ENCODE measurements around the gene RYR2.

Gene RYR2

DNA sequence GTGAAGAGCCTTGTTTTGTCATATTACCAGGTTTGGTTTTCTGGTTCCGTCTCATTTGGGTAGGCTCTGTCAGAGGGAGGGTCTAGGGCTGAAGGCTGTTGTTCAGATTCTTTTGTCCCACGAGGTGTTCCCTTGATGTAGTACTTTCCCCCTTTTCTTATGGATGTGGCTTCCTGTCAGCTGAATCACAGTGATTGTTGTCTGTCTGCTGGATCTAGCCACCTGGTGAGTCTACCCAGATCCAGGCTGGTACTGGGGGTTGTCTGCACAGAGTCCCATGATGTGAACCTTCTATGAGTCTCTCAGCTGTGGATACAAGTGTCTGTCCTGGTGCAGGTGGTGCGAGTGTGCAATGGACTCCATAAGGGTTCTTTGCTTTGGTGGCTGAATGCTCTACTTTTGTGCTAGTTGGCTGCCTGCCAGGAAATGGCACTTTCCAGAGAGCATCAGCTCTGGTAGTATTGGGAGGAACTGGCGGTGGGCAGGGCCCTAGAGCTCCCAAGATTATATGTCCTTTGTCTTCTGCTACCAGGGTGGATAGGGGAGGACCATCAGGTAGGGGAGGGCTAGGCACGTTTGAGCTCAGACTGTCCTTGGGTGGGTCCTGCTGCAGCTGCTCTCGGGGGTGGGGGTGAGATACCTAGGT, 246.0 kb downstream of the RYR2 start:
- H3K27me3 ChIP-seq (ENCODE audit: control insufficient read depth, insufficient read depth, low read length), result no peaks in the 10 kb centered on the region
- H3K9ac ChIP-seq (ENCODE audit: low read depth, low read length), result no peak overlapping the region
- no peak overlapping the region for H3K4me3 ChIP-seq (ENCODE audit: low read depth, low read length)
- no peaks in the 10 kb centered on the region for H3K9me3 ChIP-seq (ENCODE audit: control insufficient read depth, insufficient read depth, low read length)
- no peaks in the 10 kb centered on the region for H3K4me1 ChIP-seq (ENCODE audit: control insufficient read depth, insufficient read depth, low read length)
- H3K36me3 ChIP-seq (ENCODE audit: control insufficient read depth, insufficient read depth, low read length), result no peaks in the 10 kb centered on the region

DNA sequence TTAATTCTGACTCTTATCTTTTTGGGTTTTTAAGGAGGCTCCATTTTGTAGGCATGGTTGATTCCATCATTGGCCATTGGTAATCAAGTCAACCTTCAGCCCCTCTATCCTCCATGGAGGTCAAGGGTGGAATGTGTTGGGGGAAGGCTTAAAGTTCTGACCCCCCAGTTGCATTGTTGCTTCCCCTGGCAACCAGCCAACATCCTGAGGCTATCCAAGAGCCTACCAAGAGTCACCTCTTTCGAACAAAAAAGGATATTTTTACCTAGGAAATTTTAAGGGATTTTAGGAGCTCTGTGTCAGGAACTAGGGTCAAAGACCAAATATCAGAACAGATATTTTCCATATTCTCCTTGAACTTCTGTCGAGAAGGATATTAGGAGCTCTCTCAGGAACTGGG, 251.8 kb downstream of the RYR2 start:
- no peaks in the 10 kb centered on the region for H3K36me3 ChIP-seq (ENCODE audit: control insufficient read depth, insufficient read depth, low read length)
- H3K9me3 ChIP-seq (ENCODE audit: control insufficient read depth, insufficient read depth, low read length), result no peaks in the 10 kb centered on the region
- H3K27me3 ChIP-seq (ENCODE audit: control insufficient read depth, insufficient read depth, low read length), result no peaks in the 10 kb centered on the region
- no peak overlapping the region for H3K4me3 ChIP-seq (ENCODE audit: low read depth, low read length)
- no peak overlapping the region for H3K9ac ChIP-seq (ENCODE audit: low read depth, low read length)
- H3K4me1 ChIP-seq (ENCODE audit: control insufficient read depth, insufficient read depth, low read length), result no peaks in the 10 kb centered on the region

DNA sequence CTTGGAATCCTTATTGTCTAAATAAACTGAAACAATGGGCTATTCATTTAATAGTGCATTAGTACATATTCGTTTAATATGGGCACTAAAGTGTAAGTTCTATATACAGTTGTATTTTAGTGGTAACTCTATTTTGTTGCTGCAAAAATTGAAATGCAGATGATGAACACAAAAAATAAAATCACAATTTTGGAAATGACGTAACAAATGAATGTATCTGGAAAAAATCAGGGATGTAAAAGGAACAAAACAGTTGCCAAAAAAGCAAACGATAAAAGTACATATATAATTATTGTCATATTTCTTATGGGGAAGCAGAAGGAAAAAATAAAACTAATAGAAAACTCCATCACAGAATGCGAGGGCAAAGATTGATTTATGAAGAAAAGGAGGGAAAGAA, 254.9 kb downstream of the RYR2 start:
- Histone ChIP-seq H3K36me3 (ENCODE audit: control insufficient read depth, insufficient read depth, low read length) (no peaks in the 10 kb centered on the region), H3K9me3 (ENCODE audit: control insufficient read depth, insufficient read depth, low read length) (no peaks in the 10 kb centered on the region), H3K4me1 (ENCODE audit: control insufficient read depth, insufficient read depth, low read length) (no peaks in the 10 kb centered on the region), H3K27me3 (ENCODE audit: control insufficient read depth, insufficient read depth, low read length) (no peaks in the 10 kb centered on the region), H3K4me3 (ENCODE audit: low read depth, low read length) (no peak overlapping the region), H3K9ac (ENCODE audit: low read depth, low read length) (no peak overlapping the region)

DNA sequence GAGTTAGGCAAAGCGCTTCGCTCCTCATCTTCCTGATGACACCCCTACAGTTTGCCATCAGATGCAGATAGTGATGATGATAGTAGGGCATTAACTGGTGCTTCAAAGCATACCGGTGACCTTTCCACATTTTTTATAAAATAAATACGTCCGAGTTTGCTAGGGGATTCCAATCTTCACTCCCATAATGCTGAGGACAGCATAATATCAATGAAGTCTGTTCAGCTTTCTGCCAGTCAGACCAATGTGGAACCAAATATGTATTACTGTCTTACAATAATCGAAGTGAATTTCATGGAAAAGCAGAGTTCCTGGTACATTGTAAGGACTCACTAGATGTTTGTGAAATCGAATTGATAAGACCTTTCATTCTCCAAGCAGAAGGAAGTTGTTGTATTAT, 258.7 kb downstream of the RYR2 start:
- H3K4me3 ChIP-seq (ENCODE audit: low read depth, low read length), result no peak overlapping the region
- no peaks in the 10 kb centered on the region for H3K36me3 ChIP-seq (ENCODE audit: control insufficient read depth, insufficient read depth, low read length)
- H3K9ac ChIP-seq (ENCODE audit: low read depth, low read length), result no peak overlapping the region
- no peaks in the 10 kb centered on the region for H3K9me3 ChIP-seq (ENCODE audit: control insufficient read depth, insufficient read depth, low read length)
- no peaks in the 10 kb centered on the region for H3K4me1 ChIP-seq (ENCODE audit: control insufficient read depth, insufficient read depth, low read length)
- H3K27me3 ChIP-seq (ENCODE audit: control insufficient read depth, insufficient read depth, low read length), result no peaks in the 10 kb centered on the region

- Histone ChIP-seq H3K36me3 (ENCODE audit: control insufficient read depth, insufficient read depth, low read length) (no peaks in the 10 kb centered on the region), H3K4me3 (ENCODE audit: low read depth, low read length) (no peak overlapping the region), H3K4me1 (ENCODE audit: control insufficient read depth, insufficient read depth, low read length) (no peaks in the 10 kb centered on the region), H3K9me3 (ENCODE audit: control insufficient read depth, insufficient read depth, low read length) (no peaks in the 10 kb centered on the region), H3K9ac (ENCODE audit: low read depth, low read length) (no peak overlapping the region), H3K27me3 (ENCODE audit: control insufficient read depth, insufficient read depth, low read length) (no peaks in the 10 kb centered on the region)
These were observed 261.9 kb downstream of the RYR2 start for GRCh38 chr1:237303929-237304328.

DNA sequence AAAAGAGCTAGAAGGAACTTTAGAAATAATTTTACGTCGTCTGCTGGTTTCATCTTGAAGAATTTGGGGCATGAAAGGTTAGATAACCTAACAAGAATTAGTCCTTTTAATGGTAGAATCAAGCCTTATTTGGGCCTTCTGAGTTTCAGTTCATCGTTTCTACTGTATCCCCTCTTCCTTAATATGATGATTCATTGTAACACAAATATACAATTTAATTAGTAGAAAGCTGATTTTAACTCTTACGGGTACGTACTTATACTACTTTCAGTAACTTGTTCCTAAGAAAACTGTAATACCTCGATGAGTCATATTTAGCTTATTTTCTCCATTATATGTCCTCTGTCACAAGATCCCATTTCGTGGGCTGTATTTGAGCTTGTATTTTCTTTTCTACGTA, 264.7 kb downstream of the RYR2 start:
- no peaks in the 10 kb centered on the region for H3K9me3 ChIP-seq (ENCODE audit: control insufficient read depth, insufficient read depth, low read length)
- no peak overlapping the region for H3K4me3 ChIP-seq (ENCODE audit: low read depth, low read length)
- H3K9ac ChIP-seq (ENCODE audit: low read depth, low read length), result no peak overlapping the region
- H3K36me3 ChIP-seq (ENCODE audit: control insufficient read depth, insufficient read depth, low read length), result no peaks in the 10 kb centered on the region
- H3K4me1 ChIP-seq (ENCODE audit: control insufficient read depth, insufficient read depth, low read length), result no peaks in the 10 kb centered on the region
- H3K27me3 ChIP-seq (ENCODE audit: control insufficient read depth, insufficient read depth, low read length), result no peaks in the 10 kb centered on the region

- no peaks in the 10 kb centered on the region for H3K36me3 ChIP-seq (ENCODE audit: control insufficient read depth, insufficient read depth, low read length)
- H3K9me3 ChIP-seq (ENCODE audit: control insufficient read depth, insufficient read depth, low read length), result no peaks in the 10 kb centered on the region
- no peak overlapping the region for H3K4me3 ChIP-seq (ENCODE audit: low read depth, low read length)
- H3K9ac ChIP-seq (ENCODE audit: low read depth, low read length), result no peak overlapping the region
- H3K27me3 ChIP-seq (ENCODE audit: control insufficient read depth, insufficient read depth, low read length), result no peaks in the 10 kb centered on the region
- H3K4me1 ChIP-seq (ENCODE audit: control insufficient read depth, insufficient read depth, low read length), result no peaks in the 10 kb centered on the region
These were observed 267.7 kb downstream of the RYR2 start for GRCh38 chr1:237309595-237310118.

DNA sequence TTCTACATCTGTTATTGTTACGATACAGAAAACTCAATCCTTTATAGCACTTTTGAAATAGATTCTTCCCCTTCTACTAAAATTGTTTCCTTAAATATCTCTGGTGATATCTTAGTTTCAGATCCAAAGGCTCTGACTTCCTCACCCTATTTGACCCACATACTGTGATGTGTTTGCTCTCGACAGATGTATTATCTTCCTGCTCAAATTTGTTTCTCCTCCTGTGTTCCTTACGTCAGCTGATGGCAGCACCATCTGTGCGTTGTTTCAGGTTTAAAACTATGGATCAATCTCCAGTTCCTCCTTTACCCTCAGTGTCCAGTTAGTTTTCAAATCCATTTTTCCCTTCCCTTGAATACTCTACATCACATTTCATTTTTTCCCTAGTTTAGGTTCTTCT, 274.4 kb downstream of the RYR2 start:
- Histone ChIP-seq H3K4me3 (ENCODE audit: low read depth, low read length) (no peak overlapping the region), H3K27me3 (ENCODE audit: control insufficient read depth, insufficient read depth, low read length) (no peaks in the 10 kb centered on the region), H3K36me3 (ENCODE audit: control insufficient read depth, insufficient read depth, low read length) (no peaks in the 10 kb centered on the region), H3K4me1 (ENCODE audit: control insufficient read depth, insufficient read depth, low read length) (no peaks in the 10 kb centered on the region), H3K9me3 (ENCODE audit: control insufficient read depth, insufficient read depth, low read length) (no peaks in the 10 kb centered on the region), H3K9ac (ENCODE audit: low read depth, low read length) (no peak overlapping the region)

DNA sequence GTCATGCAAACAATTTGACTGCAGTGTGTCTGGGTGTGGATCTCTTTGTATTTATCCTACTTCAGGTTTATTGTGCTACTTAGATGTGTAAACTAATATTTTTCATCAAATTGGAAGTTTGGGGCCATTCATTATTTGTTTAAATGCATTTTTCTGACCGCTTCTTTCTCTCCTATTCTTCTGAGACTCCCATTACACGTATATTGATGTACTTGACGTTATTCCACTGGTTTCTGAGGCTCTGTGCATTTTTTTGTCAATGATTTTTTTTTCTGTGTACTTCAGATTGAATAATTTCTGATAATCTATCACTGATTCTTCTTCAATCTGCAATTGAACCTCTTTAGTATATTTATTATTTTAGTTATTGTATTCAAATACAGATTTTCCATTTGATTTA, 276.8 kb downstream of the RYR2 start:
- Histone ChIP-seq H3K4me1 (ENCODE audit: control insufficient read depth, insufficient read depth, low read length) (no peaks in the 10 kb centered on the region), H3K36me3 (ENCODE audit: control insufficient read depth, insufficient read depth, low read length) (no peaks in the 10 kb centered on the region), H3K9ac (ENCODE audit: low read depth, low read length) (no peak overlapping the region), H3K27me3 (ENCODE audit: control insufficient read depth, insufficient read depth, low read length) (no peaks in the 10 kb centered on the region), H3K4me3 (ENCODE audit: low read depth, low read length) (no peak overlapping the region), H3K9me3 (ENCODE audit: control insufficient read depth, insufficient read depth, low read length) (no peaks in the 10 kb centered on the region)

- no peak overlapping the region for H3K4me3 ChIP-seq (ENCODE audit: low read depth, low read length)
- H3K9ac ChIP-seq (ENCODE audit: low read depth, low read length), result no peak overlapping the region
- no peaks in the 10 kb centered on the region for H3K9me3 ChIP-seq (ENCODE audit: control insufficient read depth, insufficient read depth, low read length)
- H3K36me3 ChIP-seq (ENCODE audit: control insufficient read depth, insufficient read depth, low read length), result no peaks in the 10 kb centered on the region
- H3K4me1 ChIP-seq (ENCODE audit: control insufficient read depth, insufficient read depth, low read length), result no peaks in the 10 kb centered on the region
- no peaks in the 10 kb centered on the region for H3K27me3 ChIP-seq (ENCODE audit: control insufficient read depth, insufficient read depth, low read length)
These were observed 278.9 kb downstream of the RYR2 start for GRCh38 chr1:237320890-237321289.

GRCh38 chr1:237324226-237324625, 282.2 kb downstream of the RYR2 start:
- Histone ChIP-seq H3K27me3 (ENCODE audit: control insufficient read depth, insufficient read depth, low read length) (no peaks in the 10 kb centered on the region), H3K36me3 (ENCODE audit: control insufficient read depth, insufficient read depth, low read length) (no peaks in the 10 kb centered on the region), H3K4me3 (ENCODE audit: low read depth, low read length) (no peak overlapping the region), H3K9ac (ENCODE audit: low read depth, low read length) (no peak overlapping the region), H3K9me3 (ENCODE audit: control insufficient read depth, insufficient read depth, low read length) (no peaks in the 10 kb centered on the region), H3K4me1 (ENCODE audit: control insufficient read depth, insufficient read depth, low read length) (no peaks in the 10 kb centered on the region)

DNA sequence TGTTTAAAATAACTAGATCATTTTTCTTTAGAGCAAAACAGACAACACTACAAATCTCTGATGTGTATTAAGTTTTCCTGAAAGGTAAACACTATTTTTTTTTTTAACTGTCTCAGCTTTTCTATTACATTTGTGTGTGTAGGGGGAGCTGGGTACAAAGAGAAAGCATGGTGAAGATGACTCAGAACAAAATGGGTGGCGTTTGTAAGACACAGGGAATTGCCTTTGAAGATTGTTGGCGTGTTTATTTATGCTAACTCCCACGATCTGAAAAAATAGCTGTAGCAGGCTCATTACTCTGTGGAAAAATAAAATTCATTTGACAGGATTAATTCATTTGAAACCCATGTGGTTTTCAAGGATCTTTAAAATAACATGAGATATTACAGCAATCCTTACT, 285.1 kb downstream of the RYR2 start:
- no peaks in the 10 kb centered on the region for H3K36me3 ChIP-seq (ENCODE audit: control insufficient read depth, insufficient read depth, low read length)
- H3K9ac ChIP-seq (ENCODE audit: low read depth, low read length), result no peak overlapping the region
- no peaks in the 10 kb centered on the region for H3K9me3 ChIP-seq (ENCODE audit: control insufficient read depth, insufficient read depth, low read length)
- H3K27me3 ChIP-seq (ENCODE audit: control insufficient read depth, insufficient read depth, low read length), result no peaks in the 10 kb centered on the region
- no peaks in the 10 kb centered on the region for H3K4me1 ChIP-seq (ENCODE audit: control insufficient read depth, insufficient read depth, low read length)
- H3K4me3 ChIP-seq (ENCODE audit: low read depth, low read length), result no peak overlapping the region

All from iPS-15b (cell line).